SK-N-SH treated with all-trans-retinoic acid at 6 μM for 48 hours (cell line): Measurements from ENCODE around the gene MEIG1.

Experiments used
- PPARA ChIP-seq: fragments of 250-450 bp; sonication (Bioruptor Pico); IDR thresholded peaks from 2 replicates; pipeline ENCODE4 v1.5.0; 2020; ENCODE audit warnings: mild to moderate bottlenecking, borderline replicate concordance
- TCF4 ChIP-seq: fragments of 250-450 bp; sonication (Bioruptor Pico); IDR thresholded peaks from 2 replicates; pipeline ENCODE4 v1.8.0; 2021; ENCODE audit warnings: mild to moderate bottlenecking, moderate library complexity, borderline replicate concordance
- ZFP3 ChIP-seq: fragments of 250-450 bp; sonication (Bioruptor Pico); IDR thresholded peaks from 2 replicates; pipeline ENCODE4 v1.5.0; 2020; ENCODE audit warnings: mild to moderate bottlenecking, moderate library complexity
- TF ChIP-seq, protein P1 (sequence below): fragments of 250-450 bp; sonication (Bioruptor Pico); IDR thresholded peaks from 2 replicates; pipeline ENCODE4 v1.5.1; 2020; ENCODE audit warnings: low read depth, mild to moderate bottlenecking, moderate library complexity

DNA sequence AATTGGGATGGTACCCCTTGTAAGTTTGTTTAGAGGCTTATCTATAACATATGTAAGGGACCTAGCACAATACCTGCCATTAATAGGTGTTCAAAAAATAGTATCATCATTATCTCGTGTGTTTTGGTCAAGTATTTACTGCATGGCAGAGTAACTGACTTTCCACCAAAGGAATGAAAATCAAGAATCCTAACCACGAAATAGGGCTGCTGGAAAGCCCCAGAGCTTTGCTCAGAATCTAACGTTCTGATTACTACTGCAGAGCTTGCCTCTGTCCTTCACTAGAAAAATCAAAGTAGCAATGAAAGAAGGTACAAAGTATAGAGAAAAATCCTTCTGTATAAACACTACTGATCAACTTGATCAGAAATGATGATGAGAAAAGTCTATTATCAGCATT lies 40.2 kb upstream of the MEIG1 start:
- TF ChIP-seq ZFP3 (CRISPR knock-in tag) (no peak), PPARA (CRISPR knock-in tag) (no peak), TCF4 (no peak)
- TF ChIP-seq, protein P1, sequence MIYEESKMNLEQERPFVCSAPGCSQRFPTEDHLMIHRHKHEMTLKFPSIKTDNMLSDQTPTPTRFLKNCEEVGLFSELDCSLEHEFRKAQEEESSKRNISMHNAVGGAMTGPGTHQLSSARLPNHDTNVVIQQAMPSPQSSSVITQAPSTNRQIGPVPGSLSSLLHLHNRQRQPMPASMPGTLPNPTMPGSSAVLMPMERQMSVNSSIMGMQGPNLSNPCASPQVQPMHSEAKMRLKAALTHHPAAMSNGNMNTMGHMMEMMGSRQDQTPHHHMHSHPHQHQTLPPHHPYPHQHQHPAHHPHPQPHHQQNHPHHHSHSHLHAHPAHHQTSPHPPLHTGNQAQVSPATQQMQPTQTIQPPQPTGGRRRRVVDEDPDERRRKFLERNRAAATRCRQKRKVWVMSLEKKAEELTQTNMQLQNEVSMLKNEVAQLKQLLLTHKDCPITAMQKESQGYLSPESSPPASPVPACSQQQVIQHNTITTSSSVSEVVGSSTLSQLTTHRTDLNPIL (CRISPR knock-in tag) = no peak
